Activated T-helper 2 cell treated with anti-CD3 and anti-CD28 coated beads, Interferon-gamma antibody, Interleukin-2, Interleukin-4, amounts not matched to agents 10 μg/mL and 5 μg/mL and 100 μg/mL, durations not matched to agents 14 hours and 24 hours and 36 hours (primary cell): ENCODE results near the gene TESK1. TPM values are rescaled to one million over a fixed set of nuclear protein-coding genes. Genes with fewer than 3 reads are reported as not detected.

Experiments
- DNase-seq: peaks from one replicate; pipeline ENCODE4 v3.0.0; 2021; ENCODE audit warnings: low spot score
- H3K27ac Mint-ChIP-seq: one replicate; pipeline ENCODE4 v1.8.0; 2021; ENCODE audit warnings: mixed read lengths
- H3K27me3 Mint-ChIP-seq: one replicate; pipeline ENCODE4 v1.8.0; 2021; ENCODE audit warnings: low read depth, mixed read lengths
- H3K36me3 Mint-ChIP-seq: one replicate; pipeline ENCODE4 v1.8.0; 2021; ENCODE audit warnings: low read depth, mixed read lengths
- H3K4me1 Mint-ChIP-seq: one replicate; pipeline ENCODE4 v1.8.0; 2021; ENCODE audit warnings: low read depth, mixed read lengths
- H3K4me3 Mint-ChIP-seq: one replicate; pipeline ENCODE4 v1.8.0; 2021; ENCODE audit warnings: low read depth, mild to moderate bottlenecking, moderate library complexity, mixed read lengths
- H3K9me3 Mint-ChIP-seq: one replicate; pipeline ENCODE4 v1.8.0; 2021; ENCODE audit warnings: mixed read lengths
- intact Hi-C: fragments of 100-400 bp; cut with micrococcal nuclease; formaldehyde crosslinking; loops from one replicate; pipeline ENCODE4 v1.15.1; 2023
- total RNA-seq: library from RNA; stranded (reverse); gene quantifications from 2 replicates; pipeline ENCODE4 v1.2.3, GENCODE V29; 2022

TESK1 gene
- total RNA-seq, 1 donor from 2014 or later: 48.0 TPM

DNA sequence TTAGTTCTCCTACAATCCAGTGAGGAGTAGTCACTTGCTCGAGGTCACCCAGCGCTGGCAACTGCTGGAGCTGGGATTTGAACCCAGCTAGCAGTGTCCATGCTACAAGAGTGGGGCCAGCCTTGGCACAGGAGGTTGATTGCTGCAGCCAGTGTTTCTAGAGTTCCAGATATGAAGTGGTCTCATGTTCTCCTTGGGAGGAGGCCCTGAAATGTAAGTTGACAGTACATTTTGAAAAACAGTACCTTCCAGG is 53.8 kb downstream of the TESK1 start:
- intact Hi-C loops: loop anchor here (1.0 kb wide), 2 partner anchors 55 to 73 kb away; partner anchors contain the start of genes CREB3 and TLN1

GRCh38 chr9:35659340-35659739 is 54.3 kb downstream of the TESK1 start:
- H3K27ac Mint-ChIP-seq: peak overlapping the region; percentile 76
- no peak for DNase-seq
- peaks cover 3% of the 10 kb centered on the region for H3K27me3 Mint-ChIP-seq
- intact Hi-C loops: no loop called here
- H3K36me3 Mint-ChIP-seq: peaks cover 38% of the 10 kb centered on the region
- H3K9me3 Mint-ChIP-seq: no peaks in the 10 kb centered on the region
- H3K4me3 Mint-ChIP-seq: peak overlapping the region; percentile 85
- H3K4me1 Mint-ChIP-seq: peaks cover 67% of the 10 kb centered on the region

More for the DNA sequence above, 53.8 kb downstream of the TESK1 start:
- Mint-ChIP-seq H3K9me3 (no peaks in the 10 kb centered on the region), H3K4me1 (peaks cover 62% of the 10 kb centered on the region), H3K27me3 (peaks cover 3% of the 10 kb centered on the region), H3K36me3 (peaks cover 38% of the 10 kb centered on the region), H3K4me3 (peak overlapping the region; percentile 85), H3K27ac (peak overlapping the region; percentile 76)
- DNase-seq: no peak

Other genes starting within 250 kb of the TESK1 start
- gene RUSC2, start 115.2 kb upstream of the TESK1 start, total RNA-seq: 5.9 and 6.7 TPM in 2 replicates
- 11.3 and 11.4 TPM in 2 replicates for gene CD72, start 13.2 kb downstream of the TESK1 start, total RNA-seq
- gene SIT1, start 45.7 kb downstream of the TESK1 start, total RNA-seq: 90.2 and 92.1 TPM in 2 replicates
- gene RMRP, start 52.8 kb downstream of the TESK1 start, total RNA-seq: 5,290 and 6,583 TPM in 2 replicates
- 23.0 TPM in 2 replicates for gene CCDC107, start 53.0 kb downstream of the TESK1 start, total RNA-seq
- 11.1 and 12.3 TPM in 2 replicates for gene ARHGEF39, start 59.9 kb downstream of the TESK1 start, total RNA-seq
- 0.89 and 1.2 TPM in 2 replicates for gene CA9, start 68.7 kb downstream of the TESK1 start, total RNA-seq
- gene TPM2, start 84.7 kb downstream of the TESK1 start, total RNA-seq: 4.1 and 4.6 TPM in 2 replicates
- gene TLN1, start 126.9 kb downstream of the TESK1 start, total RNA-seq: 253 and 267 TPM in 2 replicates
- gene CREB3, start 127.4 kb downstream of the TESK1 start, total RNA-seq: 34.3 and 34.5 TPM in 2 replicates
- gene GBA2, start 144.0 kb downstream of the TESK1 start, total RNA-seq: 54.0 and 57.0 TPM in 2 replicates
- 17.0 and 17.1 TPM in 2 replicates for gene RGP1, start 144.0 kb downstream of the TESK1 start, total RNA-seq
- 0.37 and 0.41 TPM in 2 replicates for gene MSMP, start 149.0 kb downstream of the TESK1 start, total RNA-seq
- 10.4 and 12.0 TPM in 2 replicates for gene NPR2, start 186.3 kb downstream of the TESK1 start, total RNA-seq
- 0.82 and 1.5 TPM in 2 replicates for gene SPAG8, start 207.0 kb downstream of the TESK1 start, total RNA-seq
- 49.4 and 49.7 TPM in 2 replicates for gene HINT2, start 209.8 kb downstream of the TESK1 start, total RNA-seq
- gene FAM221B, start 223.5 kb downstream of the TESK1 start, total RNA-seq: not detected in 2 replicates
- gene TMEM8B, start 224.0 kb downstream of the TESK1 start, total RNA-seq: 3.0 and 3.4 TPM in 2 replicates